SK-N-SH (cell line): ENCODE results near the gene TMEM266.

Experiments used
- CHD2 ChIP-seq: fragments of 150-350 bp; IDR thresholded peaks from 2 replicates; pipeline ENCODE4 v1.6.1; 2018; ENCODE audit warnings: low read length; ENCODE audit not compliant: partially characterized antibody
- CTCF ChIP-seq: fragments of 200-600 bp; sonication (generic); IDR thresholded peaks from 2 replicates; pipeline ENCODE4 v1.6.1; 2017; ENCODE audit warnings: antibody characterized with exemption, mild to moderate bottlenecking, moderate library complexity
- EP300 ChIP-seq, 2 experiments: IDR thresholded peaks; 2 replicates each; pipeline versions ENCODE4 v1.4.0 to v1.6.1; 2012; ENCODE audit warnings: borderline replicate concordance in 1 of 2, low read depth in 1 of 2, low read length in 1 of 2
- EZH2phosphoT487 ChIP-seq: fragments of 200-600 bp; sonication (generic); IDR thresholded peaks from 2 replicates; pipeline ENCODE4 v1.6.1; 2017; ENCODE audit warnings: low read depth, mixed run types, mild to moderate bottlenecking, antibody characterized with exemption, moderate library complexity, borderline replicate concordance
- FOSL2 ChIP-seq: IDR thresholded peaks from 2 replicates; pipeline ENCODE4 v1.4.0; 2012; ENCODE audit warnings: low read depth, mild to moderate bottlenecking, moderate library complexity, borderline replicate concordance
- MEF2A ChIP-seq: IDR thresholded peaks from 2 replicates; pipeline ENCODE4 v1.4.0; 2012; ENCODE audit warnings: low read depth, borderline replicate concordance
- NRF1 ChIP-seq: IDR thresholded peaks from 2 replicates; pipeline ENCODE4 v1.6.1; 2012; ENCODE audit warnings: low read depth, mild to moderate bottlenecking, low read length
- POLR2AphosphoS5 ChIP-seq: IDR thresholded peaks from 2 replicates; pipeline ENCODE4 v1.6.1; 2012; ENCODE audit warnings: low read depth, low read length
- RAD21 ChIP-seq: IDR thresholded peaks from 2 replicates; pipeline ENCODE4 v1.6.1; 2012; ENCODE audit warnings: mild to moderate bottlenecking, low read length
- RFX5 ChIP-seq: IDR thresholded peaks from 2 replicates; pipeline ENCODE4 v1.6.1; 2012; ENCODE audit warnings: mild to moderate bottlenecking, improper control_type of control experiment, low read length
- SIN3A ChIP-seq: IDR thresholded peaks from 2 replicates; pipeline ENCODE4 v1.6.1; 2012; ENCODE audit warnings: low read depth, mild to moderate bottlenecking, low read length, moderate library complexity, borderline replicate concordance
- TAF1 ChIP-seq: IDR thresholded peaks from 2 replicates; pipeline ENCODE4 v1.6.1; 2012; ENCODE audit warnings: low read depth, mild to moderate bottlenecking, low read length, moderate library complexity, borderline replicate concordance
- TCF12 ChIP-seq: IDR thresholded peaks from 2 replicates; pipeline ENCODE4 v1.4.0; 2012
- USF2 ChIP-seq: fragments of 150-350 bp; IDR thresholded peaks from 2 replicates; pipeline ENCODE4 v1.6.1; 2017; ENCODE audit warnings: antibody characterized with exemption, low read length, low read depth, borderline replicate concordance

- TF ChIP-seq CTCF (no peak), RFX5 (no peak), POLR2AphosphoS5 (no peak), SIN3A (no peak), NRF1 (no peak), TAF1 (no peak), USF2 (no peak), EZH2phosphoT487 (no peak), CHD2 (no peak), RAD21 (no peak), TCF12 (no peak), MEF2A (no peak), FOSL2 (no peak), EP300 (IDR thresholded peaks at IDR 0.05; ENCODE audit: borderline replicate concordance in 1 of 2, low read depth in 1 of 2, low read length in 1 of 2) (no peak)
Observed at GRCh38 chr15:76070921-76071635, 11.3 kb downstream of the TMEM266 start.
